ENCODE data around the gene TMSB15B.
"Not testable (repeated sequence)": the region's sequence is repeated elsewhere in the genome, so short reads cannot be mapped to it uniquely, and the experiment has no call there.

TMSB15B gene

GRCh38 chrX:103962411-103963278, at the start of gene TMSB15B:
TSS of gene TMSB15B (plus strand) at chrX:103962627.
- H3K4me3 ChIP-seq (ENCODE audit: low read length), result not testable (repeated sequence)

- TF ChIP-seq ZNF274 (IDR thresholded peaks at IDR 0.05; ENCODE audit: low read depth, low read length), result no peak
- H3K4me3 ChIP-seq (ENCODE audit: low read length), result no peak overlapping the region
Measured at GRCh38 chrX:103913356-103914020, 48.9 kb upstream of the TMSB15B start.

- TF ChIP-seq ZNF274 (IDR thresholded peaks at IDR 0.05; ENCODE audit: low read depth, low read length), result no peak
- peak overlapping the region; percentile 85; the same call in 1 of the 2 replicates for H3K4me3 ChIP-seq (ENCODE audit: low read length)
Measured at GRCh38 chrX:103918050-103918449, 44.4 kb upstream of the TMSB15B start.

GRCh38 chrX:103918571-103919269, 43.7 kb upstream of the TMSB15B start:
- no peak for TF ChIP-seq ZNF274 (IDR thresholded peaks at IDR 0.05; ENCODE audit: low read depth, low read length)
- peak overlapping the region; percentile 85; the same call in 1 of the 2 replicates for H3K4me3 ChIP-seq (ENCODE audit: low read length)

- peak overlapping the region; percentile 85 for H3K4me3 ChIP-seq (ENCODE audit: low read length)
- no peak for TF ChIP-seq ZNF274 (IDR thresholded peaks at IDR 0.05; ENCODE audit: low read depth, low read length)
Measured at GRCh38 chrX:103919270-103919637, 43.2 kb upstream of the TMSB15B start.

GRCh38 chrX:103920515-103920914, 41.9 kb upstream of the TMSB15B start:
- H3K4me3 ChIP-seq (ENCODE audit: low read length), result peak overlapping the region; percentile 85

- TF ChIP-seq ZNF274 (IDR thresholded peaks at IDR 0.05; ENCODE audit: low read depth, low read length), result no peak
- peak overlapping the region; percentile 40; the same call in 1 of the 2 replicates for H3K4me3 ChIP-seq (ENCODE audit: low read length)
Measured at GRCh38 chrX:103927030-103927429, 35.4 kb upstream of the TMSB15B start.

- no peak overlapping the region for H3K4me3 ChIP-seq (ENCODE audit: low read length)
- TF ChIP-seq ZNF274 (IDR thresholded peaks at IDR 0.05; ENCODE audit: low read depth, low read length), result no peak
Measured at GRCh38 chrX:103927633-103928032, 34.8 kb upstream of the TMSB15B start.

- H3K4me3 ChIP-seq (ENCODE audit: low read length), result no peak overlapping the region
- TF ChIP-seq ZNF274 (IDR thresholded peaks at IDR 0.05; ENCODE audit: low read depth, low read length), result no peak
Measured at GRCh38 chrX:103932133-103932532, 30.3 kb upstream of the TMSB15B start.

- not testable (repeated sequence) for H3K4me3 ChIP-seq (ENCODE audit: low read length)
Measured at GRCh38 chrX:103940257-103940656, 22.2 kb upstream of the TMSB15B start.

GRCh38 chrX:103941201-103941975, 21.0 kb upstream of the TMSB15B start:
- no peak overlapping the region for H3K4me3 ChIP-seq (ENCODE audit: low read length)
- TF ChIP-seq ZNF274 (IDR thresholded peaks at IDR 0.05; ENCODE audit: low read depth, low read length), result no peak

GRCh38 chrX:103949506-103949905, 12.9 kb upstream of the TMSB15B start:
- H3K4me3 ChIP-seq (ENCODE audit: low read length), result no peak overlapping the region
- TF ChIP-seq ZNF274 (IDR thresholded peaks at IDR 0.05; ENCODE audit: low read depth, low read length), result no peak

- H3K4me3 ChIP-seq (ENCODE audit: low read length), result no peak overlapping the region
- TF ChIP-seq ZNF274 (IDR thresholded peaks at IDR 0.05; ENCODE audit: low read depth, low read length), result no peak
Measured at GRCh38 chrX:103953353-103953752, 9.1 kb upstream of the TMSB15B start.

GRCh38 chrX:103954259-103954658, 8.2 kb upstream of the TMSB15B start:
- no peak for TF ChIP-seq ZNF274 (IDR thresholded peaks at IDR 0.05; ENCODE audit: low read depth, low read length)
- H3K4me3 ChIP-seq (ENCODE audit: low read length), result no peak overlapping the region

GRCh38 chrX:103960599-103960998, 1.8 kb upstream of the TMSB15B start:
- H3K4me3 ChIP-seq (ENCODE audit: low read length), result not testable (repeated sequence)

- not testable (repeated sequence) for H3K4me3 ChIP-seq (ENCODE audit: low read length)
Measured at GRCh38 chrX:103983508-103983907, 21.1 kb downstream of the TMSB15B start.
